K562 (cell line): Measurements from ENCODE around the gene SYK. TPM values are rescaled to one million over a fixed set of nuclear protein-coding genes. Genes with fewer than 3 reads are reported as not detected.

ENCODE experiments used
- ATAC-seq: fragments of 200-7000 bp; cut with Tn5 transposase; 3 replicates; pipeline ENCODE4 v1.9.1; 2020; ENCODE audit warnings: moderate library complexity
- BruUV-seq: library from RNA; stranded (reverse); fragments of 400-500 nt; replicated peaks from 2 replicates; lab custom pipeline; 2021; lab: Mats Ljungman, UMichigan
- CTCF ChIA-PET: fragments of 300-600 bp; formaldehyde crosslinking; extraction: SDS; loops from one replicate; lab custom pipeline; 2021; ENCODE audit warnings: low intra/inter-chr PET ratio; lab: Yijun Ruan, JAX
- POLR2A ChIA-PET: fragments of 300-600, 350-650 bp; sonication (Branson Sonifier 250); formaldehyde crosslinking; extraction: SDS; loops from one replicate; lab custom pipeline; 2021; ENCODE audit warnings: antibody characterized with exemption, inconsistent platforms; lab: Yijun Ruan, JAX
- DNase-seq, 4 experiments: peaks; one replicate each; pipeline versions ENCODE4 v3.0.0 to v3.0.0-alpha.2; 2011 to 2018; ENCODE audit warnings: low spot score in 3 of 4, mixed read lengths in 3 of 4; ENCODE audit errors: extremely low read depth in 1 of 4
- FAIRE-seq: peaks from 2 replicates; lab custom pipeline; 2011; peaks lifted over from hg19 to GRCh38; lab: Jason Lieb, UNC
- H2AFZ ChIP-seq: 2 replicates; pipeline ENCODE4 v1.6.0; 2011; ENCODE audit warnings: low read depth, low read length, control low read depth, inconsistent platforms
- H3K27ac ChIP-seq: fragments of 200-600 bp; 3 replicates; pipeline ENCODE4 v1.8.0; 2011; ENCODE audit warnings: low read depth, mild to moderate bottlenecking, control low read depth, inconsistent platforms, low read length, moderate library complexity, mixed read lengths; ENCODE audit errors: extremely low read depth
- H3K27me3 ChIP-seq, 2 experiments: fragments of 300-600 bp in 1 of 2; 2 replicates in 1 of 2; 3 replicates in 1 of 2; pipeline versions ENCODE4 v1.6.0 to v1.8.0; 2011; ENCODE audit warnings: inconsistent platforms in 2 of 2, low read length in 2 of 2, mild to moderate bottlenecking in 1 of 2, mixed read lengths in 1 of 2, moderate library complexity in 1 of 2; ENCODE audit not compliant: control insufficient read depth in 2 of 2, insufficient read depth in 2 of 2
- H3K36me3 ChIP-seq: fragments of 300-600 bp; 3 replicates; pipeline ENCODE4 v1.8.0; 2011; ENCODE audit warnings: mild to moderate bottlenecking, low read length, inconsistent platforms; ENCODE audit not compliant: control insufficient read depth, insufficient read depth
- H3K4me1 ChIP-seq, 2 experiments: fragments of 200-600 bp in 1 of 2; replicated peaks in 1 of 2; 2 replicates in 1 of 2; 3 replicates in 1 of 2; pipeline versions ENCODE4 v1.5.1 to v1.8.0; 2011; ENCODE audit warnings: inconsistent platforms in 2 of 2, low read length in 2 of 2, mild to moderate bottlenecking in 1 of 2, mixed read lengths in 1 of 2, moderate library complexity in 1 of 2; ENCODE audit not compliant: control insufficient read depth in 2 of 2, insufficient read depth in 2 of 2
- H3K4me2 ChIP-seq: 2 replicates; pipeline ENCODE4 v1.6.1; 2011; ENCODE audit warnings: low read length, control low read depth, inconsistent platforms, mixed read lengths; ENCODE audit not compliant: insufficient read depth
- H3K4me3 ChIP-seq: fragments of 200-600 bp; sonication (generic), shearing (Covaris generic); 2 replicates; pipeline ENCODE4 v1.5.1; 2016; ENCODE audit warnings: control low read depth, inconsistent platforms
- H3K79me2 ChIP-seq: fragments of 200-600 bp; 3 replicates; pipeline ENCODE4 v1.8.0; 2011; ENCODE audit warnings: low read length, inconsistent platforms; ENCODE audit not compliant: control insufficient read depth, insufficient read depth
- H3K9ac ChIP-seq, 2 experiments: 2 replicates each; pipeline versions ENCODE4 v1.6.0 to v1.6.1; 2011; ENCODE audit warnings: low read depth in 2 of 2, low read length in 2 of 2, control low read depth in 1 of 2, inconsistent platforms in 1 of 2, mild to moderate bottlenecking in 1 of 2, mixed read lengths in 1 of 2; ENCODE audit not compliant: insufficient read depth in 1 of 2
- H3K9me1 ChIP-seq: one replicate; pipeline ENCODE4 v1.6.0; 2011; ENCODE audit warnings: inconsistent platforms, mild to moderate bottlenecking, low read length, moderate library complexity; ENCODE audit not compliant: control insufficient read depth, insufficient read depth
- H3K9me3 ChIP-seq: replicated peaks from 2 replicates; pipeline ENCODE4 v1.5.1; 2011; ENCODE audit warnings: low read depth, low read length, inconsistent platforms; ENCODE audit not compliant: control insufficient read depth, insufficient read depth
- H4K20me1 ChIP-seq: replicated peaks from 2 replicates; pipeline ENCODE4 v1.6.1; 2011; ENCODE audit warnings: low read length, inconsistent platforms, mixed read lengths; ENCODE audit not compliant: control insufficient read depth, insufficient read depth
- CCNT2 ChIP-seq: IDR thresholded peaks from 2 replicates; pipeline ENCODE4 v1.6.1; 2011; ENCODE audit warnings: borderline replicate concordance, low read depth, mild to moderate bottlenecking, moderate library complexity, mixed read lengths, low read length; ENCODE audit not compliant: insufficient read length; ENCODE audit errors: extremely low read depth
- CHD2 ChIP-seq: IDR thresholded peaks from 2 replicates; pipeline ENCODE4 v1.6.1; 2011; ENCODE audit warnings: low read depth, low read length
- HDAC2 ChIP-seq: fragments of 450-650 bp; IDR thresholded peaks from 2 replicates; pipeline ENCODE4 v1.6.1; 2016; ENCODE audit warnings: mild to moderate bottlenecking
- HNRNPH1 ChIP-seq: fragments of 200-400 bp; formaldehyde crosslinking; optimal IDR thresholded peaks from 2 replicates; pipeline ENCODE3; 2017; ENCODE audit warnings: low read depth, mild to moderate bottlenecking, low read length, moderate library complexity
- KDM1A ChIP-seq, 2 experiments: fragments of 450-650 bp; IDR thresholded peaks; 2 replicates each; pipeline ENCODE4 v1.6.1; 2016; ENCODE audit warnings: mild to moderate bottlenecking in 2 of 2
- NBN ChIP-seq: fragments of 450-650 bp; IDR thresholded peaks from 2 replicates; pipeline ENCODE4 v1.6.1; 2016; ENCODE audit warnings: low read depth, mild to moderate bottlenecking
- NR2C2 ChIP-seq, 2 experiments: fragments of 200-800 bp in 1 of 2; sonication (Bioruptor generic) in 1 of 2; sonication (generic) in 1 of 2; formaldehyde crosslinking in 1 of 2; IDR thresholded peaks; 2 replicates each; pipeline versions ENCODE4 v1.6.1 to v1.8.0; 2016 to 2022; ENCODE audit warnings: mild to moderate bottlenecking in 1 of 2, missing compliant biosample characterization in 1 of 2, missing genetic modification characterization in 1 of 2, missing genetic modification reagents in 1 of 2
- PTTG1 ChIP-seq: fragments of 450-650 bp; IDR thresholded peaks from 2 replicates; pipeline ENCODE4 v1.6.1; 2016; ENCODE audit warnings: low read depth, mild to moderate bottlenecking, missing genetic modification characterization, missing compliant biosample characterization
- RBBP5 ChIP-seq: fragments of 200-600 bp; sonication (generic); IDR thresholded peaks from 2 replicates; pipeline ENCODE4 v1.6.1; 2012; ENCODE audit warnings: borderline replicate concordance, mild to moderate bottlenecking, low read length, control low read depth, inconsistent platforms; ENCODE audit not compliant: insufficient read depth, poor library complexity, severe bottlenecking
- RBM25 ChIP-seq: fragments of 200-400 bp; formaldehyde crosslinking; IDR thresholded peaks from 2 replicates; pipeline ENCODE4 v1.6.1; 2018; ENCODE audit warnings: low read length, low read depth, moderate library complexity; ENCODE audit not compliant: severe bottlenecking
- SMARCC2 ChIP-seq: fragments of 450-650 bp; IDR thresholded peaks from 2 replicates; pipeline ENCODE4 v1.6.1; 2017; ENCODE audit warnings: antibody characterized with exemption, moderate library complexity, mild to moderate bottlenecking, low read depth
- STAT5A ChIP-seq: IDR thresholded peaks from 2 replicates; pipeline ENCODE4 v1.6.1; 2012; ENCODE audit warnings: low read length, inconsistent platforms, borderline replicate concordance
- ZKSCAN3 ChIP-seq: fragments of 250-450 bp; sonication (Bioruptor Pico); IDR thresholded peaks from 2 replicates; pipeline ENCODE4 v1.4.0; 2020
- ZNF146 ChIP-seq: IDR thresholded peaks from one replicate; pipeline ENCODE4 v1.6.1; 2018; ENCODE audit warnings: missing compliant biosample characterization; ENCODE audit not compliant: unreplicated experiment
- ZNF311 ChIP-seq: fragments of 250-450 bp; sonication (Bioruptor Pico); IDR thresholded peaks from 2 replicates; pipeline ENCODE4 v1.4.0; 2020; ENCODE audit warnings: mild to moderate bottlenecking, moderate library complexity
- ZNF407 ChIP-seq: fragments of 450-650 bp; IDR thresholded peaks from 2 replicates; pipeline ENCODE4 v1.6.1; 2016; ENCODE audit warnings: low read depth
- WGBS: fragments of 100-300 bp; shearing (Covaris generic); methylation state at CpG from one replicate; pipeline ENCODE4 v1.1.6; 2016; ENCODE audit warnings: low coverage, mixed read lengths; ENCODE audit not compliant: insufficient coverage; ENCODE audit errors: missing lambda C conversion rate; 5-methylcytosine and 5-hydroxymethylcytosine counted together
- in situ Hi-C: fragments of 300-500 bp; cut with MboI; formaldehyde crosslinking; loops from 4 replicates; pipeline ENCODE4 v1.15.0; 2018; ENCODE audit warnings: inconsistent platforms, mixed read lengths
- intact Hi-C: fragments of 100-400 bp; cut with micrococcal nuclease; formaldehyde crosslinking; loops from 2 replicates; pipeline ENCODE4 v1.14.2; 2022
- polyA plus RNA-seq, 8 experiments: library from polyadenylated mRNA; depleted of rRNA in 4 of 8; stranded (reverse) in 5 of 8; unstranded in 3 of 8; fragments of >200 nt; fragmentation: Nextera tagmentation in 2 of 8; fragmentation: Illumina TruSeq in 1 of 8; extraction: Ambion mirVana in 2 of 8; extraction: Trizol in 1 of 8; gene quantifications; 2 replicates each; pipeline versions ENCODE4 v1.2.1 to v1.2.3, GENCODE V29; 2011 to 2014; ENCODE audit warnings: inconsistent platforms in 1 of 8, missing spikeins in 1 of 8
- total RNA-seq, 7 experiments: library from RNA; depleted of rRNA in 6 of 7; stranded (reverse); fragments of >200 nt in 6 of 7; fragmentation: Illumina TruSeq in 2 of 7; extraction: Trizol in 2 of 7; gene quantifications; 2 replicates each; pipeline versions ENCODE4 v1.2.1 to v1.2.3, GENCODE V29; 2011 to 2021; ENCODE audit warnings: low replicate concordance in 1 of 7

Gene SYK
- total and polyA plus RNA-seq, 9 of the 15 experiments (the other 6 are each of a cell fraction or from before 2014, with no cell fraction given): 3.9 to 32.7 (median 16.7) TPM

DNA sequence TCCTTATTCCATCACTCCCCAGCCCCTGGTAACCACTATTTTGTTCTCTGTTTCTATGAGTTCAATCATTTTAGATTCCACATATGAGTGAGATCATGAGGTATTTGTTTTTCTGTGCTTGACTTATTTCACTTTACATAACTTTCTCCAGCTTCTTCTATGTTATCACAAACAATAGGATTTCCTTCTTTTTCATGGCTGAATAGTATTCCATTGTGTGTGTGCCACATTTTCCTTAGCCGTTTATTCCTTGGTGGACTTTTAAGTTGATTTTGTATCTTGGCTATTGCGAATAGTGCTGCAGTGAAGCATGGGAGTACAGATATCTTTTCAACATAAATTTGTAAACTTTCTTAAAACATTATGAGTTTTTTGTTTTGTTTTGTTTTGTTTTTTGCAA is 15.1 kb downstream of the SYK start:
- BruUV-seq: no TSS peak
- POLR2A ChIA-PET: interaction anchor here (1.8 kb wide), 1 partner anchor 15 kb away, joined by 4 read pairs; the partner anchor contains the start of gene SYK
- TF ChIP-seq CHD2 (no peak), NBN (no peak), CCNT2 (no peak), SMARCC2 (no peak), RBM25 (peak; percentile 85), KDM1A (IDR thresholded peaks at IDR 0.05) (0 out of 4 replicates have a peak, but pooled peaks of 1 of the 2 experiments have one; percentile 18), NR2C2 (CRISPR knock-in tag; IDR thresholded peaks at IDR 0.05) (no peak), NR2C2 (tag; IDR thresholded peaks at IDR 0.05) (no peak), ZNF407 (no peak), HDAC2 (0 out of 2 replicates have a peak, but pooled peaks have one; percentile 14), ZKSCAN3 (CRISPR knock-in tag) (no peak), RBBP5 (no peak), HNRNPH1 (no peak), PTTG1 (no peak), STAT5A (no peak), ZNF311 (CRISPR knock-in tag) (no peak), ZNF146 (CRISPR knock-in tag) (peak; percentile 98)

More for the DNA sequence above, 15.1 kb downstream of the SYK start:
- Histone ChIP-seq H3K36me3 (peaks cover 3% of the 10 kb centered on the region; the same call in 1 of the 3 replicates), H3K9ac (no peak overlapping the region), H3K27ac (no peak overlapping the region), H3K27me3 (no peaks in the 10 kb centered on the region), H4K20me1 (no peaks in the 10 kb centered on the region), H3K9me3 (no peaks in the 10 kb centered on the region), H3K4me2 (no peak overlapping the region), H3K9me1 (no peaks in the 10 kb centered on the region), H3K79me2 (peaks cover 24% of the 10 kb centered on the region), H3K4me3 (no peak overlapping the region), H3K4me1 (peaks cover 6 to 22% of the 10 kb centered on the region in 2 experiments; a peak in 4 of 5 replicates), H2AFZ (no peak overlapping the region)
- WGBS: 83% methylated on average over 2 of the region's 2 CpGs
- CTCF ChIA-PET: no interaction called here
- DNase-seq (no peak), ATAC-seq (no peak), FAIRE-seq (peak; percentile 19)
- in situ Hi-C loops: no loop called here
- intact Hi-C loops: no loop called here
